C4-2B (cell line): ENCODE measurements around the gene ZBTB1.
A peak's percentile ranks its signal among the peaks of the same experiment; 100 is the strongest.

Source experiments
- ZFX ChIP-seq: fragments of 450-650 bp; IDR thresholded peaks from 2 replicates; pipeline ENCODE4 v1.6.1; 2017
- TF ChIP-seq, protein P1 (sequence below): fragments of 450-650 bp; conservative IDR thresholded peaks from 2 replicates; pipeline ENCODE4 v1.5.1; 2017; ENCODE audit warnings: mild to moderate bottlenecking

DNA sequence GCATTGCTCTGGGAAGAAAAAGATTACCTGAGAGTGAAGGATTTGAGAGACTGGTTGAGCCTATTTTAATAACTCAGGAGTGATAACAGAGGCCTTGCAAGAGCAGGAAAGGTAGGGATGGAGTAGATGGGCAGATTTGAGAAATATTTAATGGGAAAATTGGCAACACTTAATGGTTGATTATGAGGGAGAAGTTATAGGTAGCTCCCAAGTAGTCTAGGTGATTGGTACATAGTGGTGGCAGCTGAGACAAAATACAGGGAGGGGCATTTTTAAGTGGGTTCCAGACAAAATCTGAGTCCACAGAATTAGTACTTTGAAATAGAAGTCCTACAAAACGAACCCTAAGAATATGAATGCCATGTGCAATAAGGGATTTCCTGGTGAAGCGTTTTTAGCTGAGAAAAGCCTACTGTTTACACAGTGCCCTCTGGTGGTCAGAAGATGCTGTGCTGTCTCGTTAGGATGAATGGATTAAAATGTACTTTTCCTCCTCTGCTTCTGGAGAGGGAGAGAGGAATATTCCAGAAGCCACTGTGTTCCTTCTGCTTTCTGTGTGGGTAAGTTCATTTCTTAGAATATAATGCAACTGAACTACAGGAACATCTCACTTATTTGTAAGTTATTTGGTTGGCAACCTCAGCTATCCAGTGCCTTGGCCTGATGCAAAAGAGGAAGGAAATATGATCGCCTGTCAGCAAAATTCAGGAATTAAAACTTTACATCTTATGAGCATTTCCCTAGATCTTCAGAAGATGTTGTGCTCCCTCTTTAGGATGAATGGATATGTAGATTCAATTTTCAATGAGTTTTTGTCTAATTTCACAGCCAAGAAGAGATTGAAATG, 6.5 kb downstream of the ZBTB1 start:
- TF ChIP-seq, protein P1, sequence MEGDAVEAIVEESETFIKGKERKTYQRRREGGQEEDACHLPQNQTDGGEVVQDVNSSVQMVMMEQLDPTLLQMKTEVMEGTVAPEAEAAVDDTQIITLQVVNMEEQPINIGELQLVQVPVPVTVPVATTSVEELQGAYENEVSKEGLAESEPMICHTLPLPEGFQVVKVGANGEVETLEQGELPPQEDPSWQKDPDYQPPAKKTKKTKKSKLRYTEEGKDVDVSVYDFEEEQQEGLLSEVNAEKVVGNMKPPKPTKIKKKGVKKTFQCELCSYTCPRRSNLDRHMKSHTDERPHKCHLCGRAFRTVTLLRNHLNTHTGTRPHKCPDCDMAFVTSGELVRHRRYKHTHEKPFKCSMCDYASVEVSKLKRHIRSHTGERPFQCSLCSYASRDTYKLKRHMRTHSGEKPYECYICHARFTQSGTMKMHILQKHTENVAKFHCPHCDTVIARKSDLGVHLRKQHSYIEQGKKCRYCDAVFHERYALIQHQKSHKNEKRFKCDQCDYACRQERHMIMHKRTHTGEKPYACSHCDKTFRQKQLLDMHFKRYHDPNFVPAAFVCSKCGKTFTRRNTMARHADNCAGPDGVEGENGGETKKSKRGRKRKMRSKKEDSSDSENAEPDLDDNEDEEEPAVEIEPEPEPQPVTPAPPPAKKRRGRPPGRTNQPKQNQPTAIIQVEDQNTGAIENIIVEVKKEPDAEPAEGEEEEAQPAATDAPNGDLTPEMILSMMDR, result peak; percentile 97
- no peak for TF ChIP-seq ZFX
